Measurements from ENCODE around the gene MAP3K4.

MAP3K4 gene

GRCh38 chr6:161041274-161041673 is 49.7 kb downstream of the MAP3K4 start:
- no peak for DNase-seq (ENCODE audit: low read depth)

- no peak for DNase-seq (ENCODE audit: low read depth)
Observed at GRCh38 chr6:161044335-161044734, 52.8 kb downstream of the MAP3K4 start.

- DNase-seq (ENCODE audit: low read depth): no peak
Observed at GRCh38 chr6:161048641-161049040, 57.1 kb downstream of the MAP3K4 start.

DNA sequence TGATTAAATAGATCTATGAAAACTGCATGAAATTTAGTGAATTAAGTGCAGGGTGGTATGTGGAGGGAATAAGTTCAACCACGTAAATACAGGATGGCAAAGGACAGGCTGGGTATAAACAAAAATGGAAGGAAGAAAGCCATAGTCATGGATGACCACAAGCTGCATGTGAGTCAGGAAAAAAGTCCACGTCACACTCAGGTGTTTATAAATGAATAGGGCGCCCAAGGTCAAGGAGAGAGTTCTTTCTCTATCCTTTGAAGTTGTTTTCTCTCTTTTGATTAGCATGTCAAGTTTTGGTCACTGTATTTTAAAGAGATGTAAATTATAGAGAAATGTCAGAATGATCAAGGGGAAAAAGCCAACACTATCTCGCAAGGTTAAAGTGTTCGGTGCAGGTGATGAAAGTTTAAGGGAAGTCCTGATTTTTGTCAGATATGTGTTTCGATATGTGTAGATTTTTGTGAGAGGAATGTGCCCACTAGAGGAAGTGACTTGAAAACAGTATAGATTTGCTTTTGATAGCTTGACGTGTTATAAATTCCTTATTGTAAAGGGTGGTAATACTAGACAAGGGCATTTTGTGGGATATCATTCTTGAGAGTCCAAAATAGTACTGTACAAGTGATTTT is 58.7 kb downstream of the MAP3K4 start:
- DNase-seq (ENCODE audit: low read depth): no peak

GRCh38 chr6:161053103-161053502 is 61.5 kb downstream of the MAP3K4 start:
- DNase-seq (ENCODE audit: low read depth): no peak

GRCh38 chr6:161054876-161055275 is 63.3 kb downstream of the MAP3K4 start:
- no peak for DNase-seq (ENCODE audit: low read depth)

DNA sequence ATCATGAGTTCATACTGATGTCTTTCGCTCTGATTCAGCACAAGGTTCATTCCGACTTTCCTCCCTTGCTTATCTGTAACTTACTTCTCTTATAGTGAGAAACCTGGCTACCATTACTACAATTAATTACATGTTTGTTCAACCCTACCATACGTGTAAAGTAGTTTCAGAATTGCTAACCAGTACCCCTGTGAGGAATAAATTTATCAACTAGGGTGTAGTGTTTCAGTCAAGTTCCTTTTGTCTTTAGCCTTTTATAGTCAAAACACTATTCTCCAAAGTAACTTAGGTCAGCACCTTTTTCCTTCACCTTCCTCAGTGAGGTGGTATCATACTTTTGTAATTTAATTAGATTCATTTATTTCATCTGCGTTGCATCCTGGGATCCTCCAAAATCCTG is 64.9 kb downstream of the MAP3K4 start:
- no peak for DNase-seq (ENCODE audit: low read depth)

GRCh38 chr6:161057103-161058091 is 65.8 kb downstream of the MAP3K4 start:
- no peak for DNase-seq (ENCODE audit: low read depth)

DNA sequence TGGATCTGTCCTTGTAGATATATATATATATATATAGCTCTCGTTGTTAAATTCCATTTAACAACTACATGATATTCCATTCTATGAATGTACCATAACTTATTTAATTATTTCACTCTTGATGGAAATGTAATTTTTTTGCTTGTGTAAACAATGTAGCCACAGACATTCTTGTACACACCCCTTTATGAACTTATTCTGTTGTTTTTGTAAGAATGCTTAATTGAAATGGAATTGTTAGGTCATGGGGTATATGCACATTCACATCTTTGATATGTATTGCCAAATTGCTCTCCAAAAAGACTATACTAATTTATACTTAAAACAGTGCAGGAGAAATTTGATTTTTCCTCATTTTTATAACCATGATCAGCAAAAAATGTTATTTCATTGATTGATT is 67.2 kb downstream of the MAP3K4 start:
- DNase-seq (ENCODE audit: low read depth): no peak

GRCh38 chr6:161061576-161061975 is 70.0 kb downstream of the MAP3K4 start:
- no peak for DNase-seq (ENCODE audit: low read depth)

DNA sequence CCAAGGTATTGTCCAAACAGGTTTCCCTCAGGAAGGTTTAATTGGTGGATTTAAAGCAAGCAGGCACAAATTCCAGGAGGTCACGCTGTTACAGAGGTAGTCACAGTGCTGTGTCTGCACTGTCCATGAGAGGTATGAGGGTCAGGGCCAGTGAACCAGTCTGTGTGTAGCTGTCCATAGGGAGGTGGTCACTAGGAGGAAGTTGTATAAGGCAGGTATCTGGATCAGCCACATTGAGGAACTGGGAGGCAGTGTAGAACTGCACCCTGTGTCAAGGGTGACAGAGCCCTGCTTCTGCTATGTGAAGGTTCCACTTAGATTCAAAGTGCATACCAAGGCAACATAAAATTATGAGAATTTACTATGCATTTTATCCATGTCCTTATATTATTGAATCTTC is 73.3 kb downstream of the MAP3K4 start:
- no peak for DNase-seq (ENCODE audit: low read depth)

DNA sequence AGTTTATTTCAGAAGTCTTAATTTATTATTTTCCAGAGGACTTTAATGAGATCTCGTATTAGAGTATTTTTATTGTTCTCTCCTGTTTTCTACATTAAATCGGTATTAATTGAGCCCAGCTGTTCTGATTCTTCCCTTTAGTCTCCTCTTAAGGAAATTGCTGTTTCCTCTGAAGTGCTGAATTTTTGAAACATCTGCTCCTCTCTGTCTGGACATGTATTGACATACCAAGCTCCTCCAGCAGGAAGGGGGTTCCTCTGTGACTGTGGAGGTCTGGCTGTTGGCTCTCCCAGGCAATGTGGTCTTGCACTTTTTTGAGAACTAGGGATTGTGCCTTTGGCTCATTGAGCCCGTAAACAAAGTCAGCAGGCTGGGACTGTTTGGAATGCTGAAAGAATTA is 74.9 kb downstream of the MAP3K4 start:
- no peak for DNase-seq (ENCODE audit: low read depth)

GRCh38 chr6:161067749-161068148 is 76.2 kb downstream of the MAP3K4 start:
- no peak for DNase-seq (ENCODE audit: low read depth)

DNA sequence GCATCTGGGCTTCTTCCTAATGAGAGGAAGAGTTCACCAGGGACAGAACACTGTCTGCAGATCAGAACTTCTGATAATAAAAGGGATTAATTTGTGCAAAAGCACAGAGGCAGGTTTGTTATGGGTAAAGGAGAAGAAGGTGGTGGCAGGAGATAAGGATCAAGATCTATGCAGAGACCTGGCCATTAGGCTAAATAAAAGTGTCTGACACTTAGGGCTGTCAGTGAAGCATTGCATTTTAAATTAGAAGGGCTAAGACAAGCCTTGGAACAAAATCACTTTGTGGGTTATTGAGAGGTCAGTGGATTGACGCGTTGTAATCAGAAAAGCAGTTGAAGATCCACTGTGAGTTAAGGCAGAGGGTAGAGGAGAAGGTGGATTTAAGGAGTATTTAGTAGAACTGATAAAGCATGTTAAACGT is 76.8 kb downstream of the MAP3K4 start:
- DNase-seq (ENCODE audit: low read depth): no peak

GRCh38 chr6:161073930-161074329 is 82.4 kb downstream of the MAP3K4 start:
- DNase-seq (ENCODE audit: low read depth): no peak

- no peak for DNase-seq (ENCODE audit: low read depth)
Observed at GRCh38 chr6:161074496-161075121, 83.0 kb downstream of the MAP3K4 start.

DNA sequence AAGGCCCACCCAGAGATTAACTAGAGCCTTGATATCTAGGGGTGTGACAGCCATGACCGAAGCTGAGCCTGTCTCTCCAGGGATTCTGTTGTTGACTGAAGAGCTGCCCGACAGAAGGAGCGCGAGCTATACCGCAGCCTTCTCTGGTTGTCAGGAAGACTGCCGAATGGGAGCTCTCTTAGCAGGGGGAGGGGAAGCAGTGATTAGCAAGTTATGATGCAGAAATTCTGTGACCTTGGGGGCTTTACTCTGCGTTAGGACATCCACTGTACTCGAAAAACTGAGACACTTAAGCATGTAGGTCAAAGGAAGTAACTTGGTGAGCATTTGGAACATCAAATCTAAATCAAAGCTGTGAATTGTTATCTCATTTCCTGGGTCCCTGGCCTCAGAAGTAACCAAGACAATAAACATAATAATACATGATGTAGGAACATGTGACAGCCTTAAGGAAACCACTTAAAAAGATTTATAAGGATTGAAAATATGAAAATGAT is 84.7 kb downstream of the MAP3K4 start:
- no peak for DNase-seq (ENCODE audit: low read depth)

DNA sequence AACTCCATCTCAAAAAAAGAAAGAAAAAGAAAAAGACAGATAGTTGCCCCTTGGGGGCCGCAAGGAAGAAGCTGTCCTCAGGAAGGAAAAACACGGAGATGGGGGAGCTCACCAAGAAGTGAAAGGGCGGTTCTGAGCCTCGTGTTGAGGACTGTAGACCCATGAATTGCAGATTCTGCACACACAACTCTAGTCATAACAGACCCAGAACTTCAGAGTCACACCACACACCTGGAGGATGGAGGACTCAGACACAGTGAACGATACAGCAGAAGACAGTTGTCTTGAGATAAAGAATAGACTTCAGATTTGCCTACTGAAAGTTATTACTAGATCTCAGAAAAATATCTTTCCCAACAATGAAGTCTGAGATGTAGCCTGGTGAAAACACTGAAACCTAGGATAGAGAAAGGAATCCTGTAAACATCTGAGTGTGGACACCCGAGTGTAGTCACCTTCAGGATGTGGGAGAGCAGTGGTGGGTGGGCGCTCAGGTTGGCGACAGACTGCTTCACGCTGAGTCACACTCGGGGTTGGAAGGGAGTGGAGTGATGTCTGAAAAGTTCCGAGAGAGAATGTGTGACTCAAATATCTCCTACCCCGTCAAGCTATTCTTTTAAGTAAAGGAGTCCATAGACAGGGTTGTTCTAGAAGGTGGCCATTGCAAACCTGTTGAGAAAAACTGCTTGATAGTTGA is 88.1 kb downstream of the MAP3K4 start:
- DNase-seq (ENCODE audit: low read depth): no peak

DNA sequence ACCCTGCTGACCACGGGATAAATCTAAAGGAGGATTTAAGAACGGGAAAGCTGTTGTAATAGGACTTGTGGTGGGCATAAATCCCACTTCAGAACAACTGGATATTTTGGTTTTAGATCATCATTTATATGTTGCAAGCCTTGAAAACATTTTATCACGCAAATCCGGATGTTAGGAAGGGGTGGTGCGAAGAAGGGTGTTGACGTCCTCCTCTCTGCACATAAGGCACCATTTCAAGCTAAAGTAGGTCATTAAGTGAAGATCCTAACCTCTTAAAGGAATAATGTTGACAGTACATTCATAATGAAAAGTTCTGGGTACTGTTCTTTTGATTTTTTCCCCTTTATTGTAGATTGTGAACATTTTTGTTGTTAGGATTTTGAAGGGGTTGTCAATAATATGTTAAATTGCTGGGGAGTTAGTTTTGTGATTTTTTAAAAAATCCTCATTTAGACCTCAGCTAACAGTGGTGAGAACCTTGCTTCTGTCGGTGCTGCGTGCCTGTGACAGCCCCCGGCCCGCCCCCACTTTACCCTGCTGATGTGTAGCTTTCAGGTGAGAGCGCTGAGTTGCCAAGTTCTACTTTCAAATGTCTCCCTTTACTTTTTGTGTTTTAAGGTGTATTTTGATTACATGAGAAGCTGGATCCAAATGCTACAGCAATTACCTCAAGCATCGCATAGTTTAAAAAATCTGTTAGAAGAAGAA is 88.8 kb downstream of the MAP3K4 start:
- DNase-seq (ENCODE audit: low read depth): no peak

DNA sequence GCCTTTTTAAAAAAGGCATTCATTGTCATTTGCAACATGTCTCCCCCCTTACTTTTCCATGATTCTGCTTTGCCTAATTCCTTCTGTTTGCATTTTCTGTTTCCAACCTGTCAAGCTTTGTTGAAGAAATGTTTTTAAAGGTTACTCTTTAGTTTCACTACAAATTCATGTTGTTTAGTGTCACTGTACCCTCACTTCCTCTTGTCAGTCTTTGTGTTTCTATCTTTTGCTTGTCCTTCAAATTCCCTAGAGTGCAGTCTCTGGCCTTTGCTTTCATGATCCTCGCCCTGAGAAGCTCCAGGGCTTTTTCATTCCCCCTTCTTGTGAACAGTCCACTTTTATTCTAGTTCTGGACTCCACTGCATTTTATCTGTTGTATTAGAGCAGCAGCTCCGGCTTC is 90.6 kb downstream of the MAP3K4 start:
- DNase-seq (ENCODE audit: low read depth): no peak

- DNase-seq (ENCODE audit: low read depth): no peak
Observed at GRCh38 chr6:161085246-161085645, 93.7 kb downstream of the MAP3K4 start.

Data from activated T-cell treated with anti-CD3 and anti-CD28 coated beads for 1 hour (primary cell).